ENCODE results near the gene MYO1B.

The MYO1B gene

GRCh38 chr2:191209340-191209739, 35.9 kb upstream of the MYO1B start:
- Histone ChIP-seq H3F3A (ENCODE audit: insufficient read depth, low read length) (no peaks in the 10 kb centered on the region), H3K9me3 (ENCODE audit: low read length) (peaks cover 6% of the 10 kb centered on the region; the same call in 1 of the 2 replicates), H3K4me2 (ENCODE audit: low read length) (no peak overlapping the region), H3K27me3 (ENCODE audit: insufficient read depth, low read length) (no peaks in the 10 kb centered on the region), H3K27ac (ENCODE audit: low read depth, low read length, poor library complexity, severe bottlenecking) (no peak overlapping the region), H4K20me1 (ENCODE audit: insufficient read depth, low read length) (no peaks in the 10 kb centered on the region), H3K9ac (ENCODE audit: low read length) (no peak overlapping the region), H3K79me2 (ENCODE audit: insufficient read depth, low read length) (no peaks in the 10 kb centered on the region), H3K9me2 (ENCODE audit: low read depth, low read length) (no peaks in the 10 kb centered on the region), H3K36me3 (ENCODE audit: insufficient read depth, low read length) (no peaks in the 10 kb centered on the region), H3K4me1 (ENCODE audit: insufficient read depth, low read length, severe bottlenecking) (no peaks in the 10 kb centered on the region), H2AFZ (ENCODE audit: low read length) (no peak overlapping the region), H3K4me3 (ENCODE audit: low read depth, low read length, poor library complexity, severe bottlenecking) (no peak overlapping the region)
- TF ChIP-seq, protein P1, sequence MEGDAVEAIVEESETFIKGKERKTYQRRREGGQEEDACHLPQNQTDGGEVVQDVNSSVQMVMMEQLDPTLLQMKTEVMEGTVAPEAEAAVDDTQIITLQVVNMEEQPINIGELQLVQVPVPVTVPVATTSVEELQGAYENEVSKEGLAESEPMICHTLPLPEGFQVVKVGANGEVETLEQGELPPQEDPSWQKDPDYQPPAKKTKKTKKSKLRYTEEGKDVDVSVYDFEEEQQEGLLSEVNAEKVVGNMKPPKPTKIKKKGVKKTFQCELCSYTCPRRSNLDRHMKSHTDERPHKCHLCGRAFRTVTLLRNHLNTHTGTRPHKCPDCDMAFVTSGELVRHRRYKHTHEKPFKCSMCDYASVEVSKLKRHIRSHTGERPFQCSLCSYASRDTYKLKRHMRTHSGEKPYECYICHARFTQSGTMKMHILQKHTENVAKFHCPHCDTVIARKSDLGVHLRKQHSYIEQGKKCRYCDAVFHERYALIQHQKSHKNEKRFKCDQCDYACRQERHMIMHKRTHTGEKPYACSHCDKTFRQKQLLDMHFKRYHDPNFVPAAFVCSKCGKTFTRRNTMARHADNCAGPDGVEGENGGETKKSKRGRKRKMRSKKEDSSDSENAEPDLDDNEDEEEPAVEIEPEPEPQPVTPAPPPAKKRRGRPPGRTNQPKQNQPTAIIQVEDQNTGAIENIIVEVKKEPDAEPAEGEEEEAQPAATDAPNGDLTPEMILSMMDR (IDR thresholded peaks at IDR 0.05; ENCODE audit: low read length): no peak
- TF ChIP-seq EZH2 (IDR thresholded peaks at IDR 0.05; ENCODE audit: borderline replicate concordance, low read length): no peak

DNA sequence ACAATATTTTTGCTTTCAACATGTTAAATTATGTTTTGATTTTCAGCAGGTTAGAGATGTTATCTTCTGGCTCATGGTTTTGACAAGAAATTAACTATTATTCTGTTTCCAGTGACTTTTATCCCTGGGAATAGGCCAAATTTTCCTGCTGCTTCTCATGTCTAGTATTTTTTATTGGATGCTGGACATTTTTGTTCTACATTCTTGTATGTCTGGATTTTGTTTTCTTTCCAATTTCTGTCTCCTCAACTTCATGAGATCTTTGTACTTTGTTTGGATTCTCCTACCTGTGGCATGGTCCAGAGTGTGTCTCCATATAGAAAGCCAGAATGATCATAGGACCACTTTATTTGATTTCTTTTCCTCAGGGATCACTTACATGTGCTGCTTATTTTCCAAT, 33.1 kb upstream of the MYO1B start:
- Histone ChIP-seq H3K9me2 (ENCODE audit: low read depth, low read length) (no peaks in the 10 kb centered on the region), H3K27me3 (ENCODE audit: insufficient read depth, low read length) (no peaks in the 10 kb centered on the region), H3K27ac (ENCODE audit: low read depth, low read length, poor library complexity, severe bottlenecking) (no peak overlapping the region), H3K9ac (ENCODE audit: low read length) (no peak overlapping the region), H3K79me2 (ENCODE audit: insufficient read depth, low read length) (no peaks in the 10 kb centered on the region), H3K9me3 (ENCODE audit: low read length) (peaks cover 6% of the 10 kb centered on the region; the same call in 1 of the 2 replicates), H4K20me1 (ENCODE audit: insufficient read depth, low read length) (no peaks in the 10 kb centered on the region), H2AFZ (ENCODE audit: low read length) (no peak overlapping the region), H3F3A (ENCODE audit: insufficient read depth, low read length) (no peaks in the 10 kb centered on the region), H3K4me2 (ENCODE audit: low read length) (no peak overlapping the region), H3K36me3 (ENCODE audit: insufficient read depth, low read length) (no peaks in the 10 kb centered on the region), H3K4me3 (ENCODE audit: low read depth, low read length, poor library complexity, severe bottlenecking) (no peak overlapping the region), H3K4me1 (ENCODE audit: insufficient read depth, low read length, severe bottlenecking) (no peaks in the 10 kb centered on the region)
- TF ChIP-seq, protein P1 (IDR thresholded peaks at IDR 0.05; ENCODE audit: low read length): no peak

DNA sequence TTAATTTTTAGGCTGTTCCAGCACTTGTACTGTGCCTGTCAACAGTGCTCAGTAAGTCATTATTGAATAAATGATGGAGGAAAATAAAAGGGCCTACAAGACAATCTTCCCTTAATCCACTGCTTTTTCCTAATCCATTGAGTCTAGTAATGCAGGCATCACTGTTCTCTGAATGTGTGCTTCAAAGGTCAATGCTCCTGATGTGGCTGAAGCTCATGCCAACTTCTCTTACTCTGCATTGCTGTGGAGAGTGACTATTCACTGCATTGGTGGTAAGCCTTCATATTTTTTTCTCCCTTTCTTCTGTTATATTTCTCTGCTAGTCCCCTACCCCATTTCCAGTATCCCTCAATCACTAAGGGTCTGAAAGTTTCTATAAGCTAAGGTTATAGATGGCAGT, 31.9 kb upstream of the MYO1B start:
- H3K4me1 ChIP-seq (ENCODE audit: insufficient read depth, low read length, severe bottlenecking): no peaks in the 10 kb centered on the region
- no peak overlapping the region for H3K4me2 ChIP-seq (ENCODE audit: low read length)
- no peak overlapping the region for H2AFZ ChIP-seq (ENCODE audit: low read length)
- H3K36me3 ChIP-seq (ENCODE audit: insufficient read depth, low read length): no peaks in the 10 kb centered on the region
- H3K4me3 ChIP-seq (ENCODE audit: low read depth, low read length, poor library complexity, severe bottlenecking): no peak overlapping the region
- TF ChIP-seq, protein P1 (IDR thresholded peaks at IDR 0.05; ENCODE audit: low read length): no peak
- H3K79me2 ChIP-seq (ENCODE audit: insufficient read depth, low read length): no peaks in the 10 kb centered on the region
- no peak overlapping the region for H3K27ac ChIP-seq (ENCODE audit: low read depth, low read length, poor library complexity, severe bottlenecking)
- no peaks in the 10 kb centered on the region for H3K27me3 ChIP-seq (ENCODE audit: insufficient read depth, low read length)
- peaks cover 6% of the 10 kb centered on the region; the same call in 1 of the 2 replicates for H3K9me3 ChIP-seq (ENCODE audit: low read length)
- no peaks in the 10 kb centered on the region for H3K9me2 ChIP-seq (ENCODE audit: low read depth, low read length)
- no peaks in the 10 kb centered on the region for H3F3A ChIP-seq (ENCODE audit: insufficient read depth, low read length)
- H4K20me1 ChIP-seq (ENCODE audit: insufficient read depth, low read length): no peaks in the 10 kb centered on the region
- no peak overlapping the region for H3K9ac ChIP-seq (ENCODE audit: low read length)
